ENCODE results near the gene VAMP4. TPM values are rescaled to one million over a fixed set of nuclear protein-coding genes. Genes with fewer than 3 reads are reported as not detected.

VAMP4 gene
- total RNA-seq, 1 experiment from 2014 or later = 7.4 TPM

GRCh38 chr1:171655746-171656116 is 86.1 kb downstream of the VAMP4 start:
- intact Hi-C loops (cut with micrococcal nuclease; ENCODE audit: unreplicated experiment) = no loop called here
- Mint-ChIP-seq H3K27me3 (ENCODE audit: unreplicated experiment) (no peaks in the 10 kb centered on the region), H3K4me3 (ENCODE audit: low read depth, unreplicated experiment) (no peak overlapping the region), H3K9me3 (ENCODE audit: low read depth, unreplicated experiment) (peaks cover 3% of the 10 kb centered on the region), H3K27ac (ENCODE audit: unreplicated experiment) (no peak overlapping the region), H3K36me3 (ENCODE audit: insufficient read depth, unreplicated experiment) (no peaks in the 10 kb centered on the region), H3K4me1 (ENCODE audit: low read depth, unreplicated experiment) (peaks cover 34% of the 10 kb centered on the region)
- DNase-seq = no peak
- TF ChIP-seq, protein P1, sequence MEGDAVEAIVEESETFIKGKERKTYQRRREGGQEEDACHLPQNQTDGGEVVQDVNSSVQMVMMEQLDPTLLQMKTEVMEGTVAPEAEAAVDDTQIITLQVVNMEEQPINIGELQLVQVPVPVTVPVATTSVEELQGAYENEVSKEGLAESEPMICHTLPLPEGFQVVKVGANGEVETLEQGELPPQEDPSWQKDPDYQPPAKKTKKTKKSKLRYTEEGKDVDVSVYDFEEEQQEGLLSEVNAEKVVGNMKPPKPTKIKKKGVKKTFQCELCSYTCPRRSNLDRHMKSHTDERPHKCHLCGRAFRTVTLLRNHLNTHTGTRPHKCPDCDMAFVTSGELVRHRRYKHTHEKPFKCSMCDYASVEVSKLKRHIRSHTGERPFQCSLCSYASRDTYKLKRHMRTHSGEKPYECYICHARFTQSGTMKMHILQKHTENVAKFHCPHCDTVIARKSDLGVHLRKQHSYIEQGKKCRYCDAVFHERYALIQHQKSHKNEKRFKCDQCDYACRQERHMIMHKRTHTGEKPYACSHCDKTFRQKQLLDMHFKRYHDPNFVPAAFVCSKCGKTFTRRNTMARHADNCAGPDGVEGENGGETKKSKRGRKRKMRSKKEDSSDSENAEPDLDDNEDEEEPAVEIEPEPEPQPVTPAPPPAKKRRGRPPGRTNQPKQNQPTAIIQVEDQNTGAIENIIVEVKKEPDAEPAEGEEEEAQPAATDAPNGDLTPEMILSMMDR (IDR thresholded peaks at IDR 0.05; ENCODE audit: unreplicated experiment) = no peak
- CTCF ChIA-PET = no interaction called here
- BruUV-seq (replicated peaks) = no TSS peak

- Mint-ChIP-seq H3K4me1 (ENCODE audit: low read depth, unreplicated experiment) (peaks cover 28% of the 10 kb centered on the region), H3K27me3 (ENCODE audit: unreplicated experiment) (no peaks in the 10 kb centered on the region), H3K4me3 (ENCODE audit: low read depth, unreplicated experiment) (no peak overlapping the region), H3K9me3 (ENCODE audit: low read depth, unreplicated experiment) (no peaks in the 10 kb centered on the region), H3K27ac (ENCODE audit: unreplicated experiment) (no peak overlapping the region), H3K36me3 (ENCODE audit: insufficient read depth, unreplicated experiment) (no peaks in the 10 kb centered on the region)
- CTCF ChIA-PET = interaction anchor here (0.7 to 1.7 kb wide), 4 partner anchors 10 to 330 kb away, joined by 3 to 11 read pairs (median 4); no protein-coding TSS in a partner anchor
- peak; percentile 50 for DNase-seq
- no TSS peak for BruUV-seq (replicated peaks)
- intact Hi-C loops (cut with micrococcal nuclease; ENCODE audit: unreplicated experiment) = no loop called here
- TF ChIP-seq, protein P1 (IDR thresholded peaks at IDR 0.05; ENCODE audit: unreplicated experiment) = peak; percentile 58
Observed at GRCh38 chr1:171654942-171655745, 86.7 kb downstream of the VAMP4 start.

GRCh38 chr1:171654201-171654941 is 87.5 kb downstream of the VAMP4 start:
- CTCF ChIA-PET = interaction anchor here (0.6 to 1.7 kb wide), 5 partner anchors 9 to 331 kb away, joined by 3 to 11 read pairs (median 4); no protein-coding TSS in a partner anchor
- intact Hi-C loops (cut with micrococcal nuclease; ENCODE audit: unreplicated experiment) = no loop called here

GRCh38 chr1:171653796-171654195 is 88.1 kb downstream of the VAMP4 start:
- no peak overlapping the region for H3K4me3 Mint-ChIP-seq (ENCODE audit: low read depth, unreplicated experiment)
- H3K36me3 Mint-ChIP-seq (ENCODE audit: insufficient read depth, unreplicated experiment) = no peaks in the 10 kb centered on the region
- BruUV-seq (replicated peaks) = no TSS peak
- no peaks in the 10 kb centered on the region for H3K9me3 Mint-ChIP-seq (ENCODE audit: low read depth, unreplicated experiment)
- CTCF ChIA-PET = interaction anchor here (0.5 to 1.7 kb wide), 3 partner anchors 9 to 1768 kb away, joined by 3 to 11 read pairs (median 4); no protein-coding TSS in a partner anchor
- H3K27me3 Mint-ChIP-seq (ENCODE audit: unreplicated experiment) = no peaks in the 10 kb centered on the region
- DNase-seq = no peak
- TF ChIP-seq, protein P1 (IDR thresholded peaks at IDR 0.05; ENCODE audit: unreplicated experiment) = no peak
- peaks cover 23% of the 10 kb centered on the region for H3K4me1 Mint-ChIP-seq (ENCODE audit: low read depth, unreplicated experiment)
- H3K27ac Mint-ChIP-seq (ENCODE audit: unreplicated experiment) = no peak overlapping the region
- intact Hi-C loops (cut with micrococcal nuclease; ENCODE audit: unreplicated experiment) = no loop called here

More at GRCh38 chr1:171654201-171654941, 87.5 kb downstream of the VAMP4 start:
- Mint-ChIP-seq H3K4me1 (ENCODE audit: low read depth, unreplicated experiment) (peaks cover 23% of the 10 kb centered on the region), H3K27ac (ENCODE audit: unreplicated experiment) (peak overlapping the region; percentile 7), H3K9me3 (ENCODE audit: low read depth, unreplicated experiment) (no peaks in the 10 kb centered on the region), H3K27me3 (ENCODE audit: unreplicated experiment) (no peaks in the 10 kb centered on the region), H3K36me3 (ENCODE audit: insufficient read depth, unreplicated experiment) (no peaks in the 10 kb centered on the region), H3K4me3 (ENCODE audit: low read depth, unreplicated experiment) (peak overlapping the region; percentile 17)
- DNase-seq = peak; percentile 17
- BruUV-seq (replicated peaks) = no TSS peak
- TF ChIP-seq, protein P1 (IDR thresholded peaks at IDR 0.05; ENCODE audit: unreplicated experiment) = no peak
